ENCODE results near the gene ABLIM2.

ABLIM2 gene

GRCh38 chr4:8118035-8118434 is 40.6 kb downstream of the ABLIM2 start:
- DNase-seq: no peak

DNA sequence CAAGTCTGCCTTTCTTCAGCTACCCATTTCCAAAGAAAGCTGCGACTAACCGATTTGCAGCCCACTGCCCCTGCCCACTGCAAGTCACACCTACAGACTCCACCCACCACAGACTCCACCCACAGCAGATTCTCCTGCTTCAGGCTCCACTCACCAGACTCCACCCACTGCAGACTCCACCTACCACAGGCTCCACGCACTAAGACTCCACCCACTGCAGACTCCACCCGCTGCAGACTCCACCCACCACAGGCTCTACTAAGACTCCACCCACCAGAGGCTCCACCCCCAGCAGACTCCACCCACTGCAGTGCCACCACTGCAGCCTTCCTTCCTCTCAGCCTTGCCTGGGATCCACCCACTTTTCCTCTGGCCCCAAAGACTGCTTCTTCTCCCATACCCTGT is 41.3 kb downstream of the ABLIM2 start:
- peak; percentile 7 for DNase-seq

- no peak for DNase-seq
Observed at GRCh38 chr4:8115916-8116315, 42.7 kb downstream of the ABLIM2 start.

- DNase-seq: no peak
Observed at GRCh38 chr4:8115203-8115520, 43.5 kb downstream of the ABLIM2 start.

DNA sequence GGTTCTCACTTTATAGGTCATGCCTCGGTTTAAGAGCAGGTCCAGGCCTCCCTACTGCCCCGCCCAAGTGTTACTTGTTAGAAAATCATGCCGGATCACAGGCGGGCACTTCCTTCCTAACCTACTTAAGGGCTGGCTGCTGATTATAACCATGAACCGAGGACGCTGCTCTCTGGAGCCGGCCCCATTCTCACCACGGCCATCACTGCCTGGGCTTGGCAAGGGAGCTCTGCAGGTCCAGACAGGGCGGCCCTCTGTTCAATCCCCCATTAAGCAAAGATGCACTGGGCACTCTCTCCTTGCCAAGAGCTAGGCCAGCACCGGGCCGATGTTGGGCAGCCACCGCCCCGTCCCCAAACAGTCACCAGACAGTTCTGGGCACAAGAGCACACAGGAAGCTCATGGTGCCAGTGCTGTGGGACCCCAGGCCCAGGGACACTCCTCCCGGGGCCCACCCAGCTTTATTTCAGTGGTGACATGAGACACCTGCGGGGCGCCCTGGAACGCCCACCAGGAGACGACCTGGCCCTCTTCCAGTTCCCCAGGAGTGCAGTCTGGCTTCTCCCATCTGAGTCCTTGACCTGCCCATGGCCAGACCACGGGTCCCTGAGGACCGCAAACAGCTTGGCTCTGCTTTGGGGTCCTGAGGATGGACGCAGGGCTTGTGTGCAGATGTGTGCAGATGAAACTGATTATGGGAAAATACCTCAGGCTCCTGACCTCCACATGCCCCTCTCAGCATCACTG is 44.0 kb downstream of the ABLIM2 start:
- DNase-seq: no peak

- no peak for DNase-seq
Observed at GRCh38 chr4:8113611-8114377, 44.8 kb downstream of the ABLIM2 start.

DNA sequence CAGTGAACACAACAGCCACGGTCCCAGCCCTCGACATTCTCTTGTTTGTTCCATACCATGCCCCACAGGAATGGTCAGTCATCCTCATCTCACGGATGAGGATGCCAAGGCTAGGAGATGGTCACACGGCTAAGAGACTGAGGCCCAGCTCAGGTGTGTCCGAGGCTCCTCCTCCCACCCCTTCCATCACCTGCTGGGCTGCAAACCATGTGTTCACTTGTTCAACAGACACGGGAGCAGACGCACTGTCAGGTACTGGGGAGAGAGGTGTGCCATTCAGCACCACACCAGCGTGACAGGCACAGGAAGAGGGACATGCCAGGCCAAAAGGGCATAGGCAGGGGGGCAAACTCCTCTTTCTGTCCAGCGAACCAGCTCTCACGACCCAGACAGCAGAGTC is 45.9 kb downstream of the ABLIM2 start:
- DNase-seq: no peak

DNA sequence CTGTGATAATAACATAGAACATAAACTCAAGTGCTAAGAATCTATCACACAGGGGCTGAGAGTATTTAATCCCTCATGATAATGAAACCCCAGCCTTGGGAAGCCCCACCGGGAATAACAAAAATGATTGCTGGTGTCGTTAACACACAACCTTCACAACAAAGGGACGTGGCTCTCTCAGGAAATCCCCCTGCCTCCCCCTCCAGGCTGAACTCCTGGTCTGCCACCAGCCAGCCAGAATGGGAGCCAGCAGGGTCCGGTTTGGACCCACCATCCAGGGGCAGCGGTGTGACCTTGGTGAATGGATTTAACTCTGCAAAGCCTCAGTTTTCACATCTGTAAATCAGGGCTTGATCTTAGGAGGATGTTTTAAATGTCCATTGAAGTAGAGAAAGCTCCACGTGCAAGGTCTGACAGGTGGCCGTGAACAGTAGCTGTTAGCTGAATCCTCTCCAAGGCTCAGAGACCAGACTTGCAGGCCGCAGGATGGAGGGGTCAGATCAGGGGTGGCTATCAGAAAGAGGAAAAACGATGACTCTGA is 46.5 kb downstream of the ABLIM2 start:
- DNase-seq: no peak

GRCh38 chr4:8110071-8110986 is 48.3 kb downstream of the ABLIM2 start:
- no peak for DNase-seq

DNA sequence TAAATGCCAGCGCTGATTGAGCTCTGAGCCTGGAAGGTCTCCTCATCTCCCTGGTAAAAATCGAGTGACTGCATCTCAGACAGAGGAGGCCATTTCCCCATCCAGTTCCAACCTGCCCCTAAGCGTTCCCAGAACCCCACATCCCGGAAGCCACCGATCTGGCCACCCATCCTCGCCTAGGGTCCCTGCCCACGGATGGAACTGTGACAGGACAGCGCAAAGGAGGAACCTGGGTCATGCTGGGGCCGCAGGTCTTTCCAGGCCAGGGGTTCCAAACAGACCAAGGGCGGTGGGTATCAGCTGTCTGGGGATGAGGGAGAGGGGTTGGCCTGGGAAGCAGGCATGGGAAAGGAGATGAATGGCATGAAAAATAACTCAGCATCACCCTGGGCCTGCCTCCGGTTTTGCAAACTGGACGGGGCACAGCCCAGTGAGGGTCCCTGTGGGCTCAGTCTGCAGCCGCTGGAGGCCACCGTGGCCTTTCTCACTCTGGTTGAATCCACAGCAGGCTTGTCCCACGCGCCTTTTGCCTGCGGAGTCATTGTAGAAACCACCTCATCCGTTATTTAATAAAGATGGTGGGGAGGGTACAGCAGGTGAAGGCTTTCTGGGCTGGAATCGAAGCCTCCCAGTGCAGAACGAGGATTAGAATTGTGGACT is 49.1 kb downstream of the ABLIM2 start:
- DNase-seq: no peak

DNA sequence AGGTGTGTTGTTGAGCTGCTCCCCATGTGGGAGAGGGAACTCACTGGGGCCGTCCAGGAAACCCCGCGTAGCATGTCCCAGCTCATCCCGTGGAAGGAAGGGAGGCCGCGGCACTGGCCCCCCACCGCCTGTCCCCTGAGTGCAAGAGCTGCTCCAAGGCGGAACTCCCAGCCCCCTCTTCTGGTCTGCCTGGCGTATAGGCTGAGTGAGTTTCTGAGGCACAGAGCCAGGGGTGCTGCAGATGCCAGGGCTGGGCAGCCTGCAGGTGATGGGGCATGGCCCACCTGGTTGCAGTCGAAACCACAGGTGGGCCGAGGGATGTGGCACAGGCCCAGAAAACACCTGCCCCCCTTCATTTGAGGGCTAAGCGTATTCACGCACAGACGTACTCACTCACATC is 49.6 kb downstream of the ABLIM2 start:
- DNase-seq: no peak

DNA sequence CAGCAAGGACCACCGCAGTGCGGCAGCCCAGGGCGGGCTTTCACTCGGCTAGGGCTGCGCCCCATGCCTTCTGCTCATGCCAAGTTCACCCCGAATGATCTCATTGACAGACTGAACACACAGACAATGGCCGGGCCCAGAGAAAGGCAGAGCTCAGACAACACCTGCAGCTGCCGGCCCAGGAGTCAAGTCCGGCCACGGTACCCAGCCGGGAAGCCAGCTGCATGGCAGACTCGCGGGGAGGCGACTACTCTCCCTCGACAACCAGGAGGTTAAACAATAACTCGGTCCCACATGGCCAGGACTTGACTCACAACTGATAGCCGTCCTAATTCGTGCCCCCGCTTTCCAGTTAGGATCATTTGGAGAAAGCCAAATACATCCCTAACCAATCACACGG is 50.4 kb downstream of the ABLIM2 start:
- no peak for DNase-seq

DNA sequence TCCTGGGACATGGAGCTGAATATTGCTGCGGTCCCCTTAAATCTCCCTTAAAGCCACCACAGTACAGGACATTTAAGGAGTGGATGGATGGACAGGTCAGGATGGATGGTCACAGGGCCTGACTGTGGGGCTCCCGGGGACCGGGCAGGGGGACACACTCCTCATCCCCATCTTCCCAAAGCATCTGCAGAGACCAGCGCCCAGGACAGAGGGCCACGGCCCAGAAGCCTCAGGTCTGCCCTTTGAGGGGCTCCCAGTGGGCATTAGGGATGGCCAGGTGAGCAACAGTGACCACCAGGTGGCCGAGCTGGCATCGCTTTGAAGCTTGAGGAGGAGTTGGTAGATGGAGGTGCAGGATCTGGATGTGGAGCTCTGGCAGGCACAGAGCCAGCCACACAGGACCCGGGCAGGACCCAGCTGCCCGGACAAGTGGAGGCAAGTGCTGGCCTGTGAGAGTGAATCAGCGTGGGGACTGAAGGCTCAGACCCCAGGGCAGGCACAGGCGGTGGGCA is 51.4 kb downstream of the ABLIM2 start:
- no peak for DNase-seq

DNA sequence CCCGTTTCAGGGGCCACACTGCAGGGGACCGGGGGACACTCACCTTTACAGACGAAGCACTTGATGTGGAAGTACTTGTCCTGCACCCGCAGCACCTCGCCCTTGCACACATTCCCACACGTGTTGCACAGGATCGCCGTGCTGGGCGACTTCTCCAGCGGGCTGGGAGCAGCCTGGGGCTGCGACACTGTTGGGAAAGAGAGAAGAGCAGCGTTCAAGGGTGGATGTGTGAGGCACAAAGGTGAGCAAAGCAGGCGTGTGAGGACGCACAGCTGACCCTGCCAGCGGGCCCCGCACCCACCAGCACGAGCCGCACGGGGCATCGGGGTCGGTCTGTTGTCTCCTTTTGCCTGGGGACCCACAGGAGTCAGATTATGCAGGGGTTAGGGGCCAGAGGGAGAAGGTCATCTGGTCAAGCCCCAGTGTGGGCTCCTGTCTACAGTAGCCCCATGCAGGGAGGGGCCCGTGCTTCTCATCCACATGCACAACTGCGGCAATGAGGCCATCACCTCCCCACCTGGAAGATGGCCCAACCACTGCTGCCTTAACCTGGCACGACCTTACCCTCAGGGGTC is 52.1 kb downstream of the ABLIM2 start:
- no peak for DNase-seq

GRCh38 chr4:8105306-8106100 is 53.1 kb downstream of the ABLIM2 start:
- DNase-seq: no peak

- no peak for DNase-seq
Observed at GRCh38 chr4:8104491-8105305, 53.9 kb downstream of the ABLIM2 start.

DNA sequence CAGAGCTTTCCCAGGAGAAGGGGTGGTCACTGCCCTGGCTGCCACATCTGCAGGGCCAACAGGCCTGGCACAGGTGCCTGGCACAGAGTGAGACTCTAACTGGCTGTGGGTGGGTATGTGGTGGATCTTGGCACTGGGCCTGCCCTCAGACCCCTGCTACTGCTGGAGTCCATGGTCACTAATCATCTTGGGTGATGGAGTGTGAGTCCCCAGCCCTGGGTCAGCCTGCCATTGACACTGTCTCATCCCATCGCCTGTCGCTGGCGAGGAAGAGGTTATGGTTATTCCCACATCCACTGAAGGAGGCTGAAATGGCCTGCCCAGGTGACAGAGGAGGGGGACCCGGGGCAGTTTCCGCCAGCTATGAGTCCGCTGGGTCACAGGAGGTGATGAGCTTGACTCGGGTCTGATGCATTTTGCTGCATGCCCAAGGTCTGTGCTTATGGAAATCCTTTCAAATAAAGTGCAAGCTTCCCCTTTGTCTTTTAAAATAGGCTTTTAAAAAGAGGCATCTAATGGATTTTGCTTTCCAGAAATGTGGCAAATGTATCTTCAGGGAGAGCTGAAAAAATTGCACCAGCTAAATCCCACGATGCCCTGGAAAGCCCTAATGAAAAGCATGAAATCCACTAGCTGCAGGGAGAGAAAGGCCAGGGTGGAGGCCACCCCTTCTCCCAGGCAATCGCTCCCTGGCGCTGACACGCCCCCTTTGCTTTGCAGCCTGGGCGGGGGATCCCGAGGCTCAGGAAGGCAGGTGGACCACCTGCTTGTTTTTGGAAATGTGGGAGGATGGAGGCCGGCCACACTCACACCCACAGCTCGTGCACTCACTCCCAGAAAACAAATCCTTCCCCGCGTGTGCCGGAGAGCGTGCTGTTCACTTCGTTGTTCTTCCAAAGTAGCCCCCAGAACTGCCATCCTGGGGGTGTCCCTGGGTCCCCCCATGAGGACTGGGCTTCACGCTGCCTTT is 54.9 kb downstream of the ABLIM2 start:
- DNase-seq: no peak

- DNase-seq: no peak
Observed at GRCh38 chr4:8102831-8103230, 55.8 kb downstream of the ABLIM2 start.

DNA sequence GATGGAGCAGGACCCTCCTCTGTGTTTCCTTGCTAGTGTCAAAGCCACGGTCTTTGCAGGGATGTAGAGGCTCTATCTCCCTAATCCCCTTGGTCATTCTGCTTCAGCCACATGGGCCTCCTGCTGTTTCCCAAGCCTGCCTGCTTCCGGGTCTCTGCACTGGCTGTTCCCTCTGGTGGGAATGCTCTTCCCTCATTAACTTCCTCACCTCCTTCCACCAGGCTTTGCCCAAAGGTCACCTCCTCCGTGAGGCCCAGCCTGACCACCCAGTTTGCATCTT is 56.6 kb downstream of the ABLIM2 start:
- DNase-seq: no peak
